NCI-H2171 treated with DMSO at 0.1 percent for 48 hours (cell line): Measurements from ENCODE around the gene CDC73.

ENCODE experiments used
- DNase-seq: peaks from one replicate; lab custom pipeline; 2025; lab: John Stamatoyannopoulos, UW

The CDC73 gene

DNA sequence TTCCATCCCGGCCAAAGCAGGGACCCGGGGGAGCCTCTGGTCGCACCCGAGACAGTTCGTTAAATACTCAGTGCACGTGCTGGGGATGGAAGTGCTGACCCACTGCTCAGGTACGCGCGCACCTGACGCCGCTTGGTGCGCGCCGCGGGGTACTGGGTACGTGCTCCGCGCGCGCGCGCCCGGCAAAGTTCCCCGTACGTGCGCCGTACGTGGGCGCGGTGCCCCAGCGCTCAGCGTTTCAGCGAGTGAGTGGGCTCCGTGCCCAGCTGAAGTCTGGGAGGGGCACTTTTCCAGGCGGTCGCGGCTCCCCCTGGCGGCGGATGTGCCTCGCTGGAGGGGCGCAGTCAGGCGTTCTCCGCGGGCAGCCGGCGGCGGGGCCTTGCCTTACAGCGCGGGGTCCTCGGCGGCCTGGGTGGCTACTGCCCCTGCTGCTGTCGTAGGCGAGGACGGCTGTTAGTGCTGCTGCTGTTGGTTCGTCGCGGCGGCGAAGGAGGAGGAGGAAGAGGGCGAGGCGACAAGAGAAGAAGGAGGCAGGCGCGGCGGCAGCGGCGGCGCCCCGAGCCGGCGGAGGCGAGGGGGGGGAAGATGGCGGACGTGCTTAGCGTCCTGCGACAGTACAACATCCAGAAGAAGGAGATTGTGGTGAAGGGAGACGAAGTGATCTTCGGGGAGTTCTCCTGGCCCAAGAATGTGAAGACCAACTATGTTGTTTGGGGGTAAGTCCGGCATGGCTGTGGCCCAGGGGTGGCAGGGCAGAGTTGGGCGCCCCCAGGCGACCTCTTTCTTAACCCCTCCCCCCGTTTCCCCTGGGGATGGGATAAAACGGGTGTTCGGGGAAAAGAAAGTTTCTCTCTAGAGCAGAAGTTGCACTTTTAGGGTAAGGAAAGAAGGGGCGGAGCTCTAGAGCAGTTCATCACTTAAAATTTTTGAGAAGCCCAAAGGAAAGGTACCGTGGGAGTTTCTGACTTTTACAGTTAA is at the start of gene CDC73:
Gene CDC73, plus strand, starts transcription at position 416 of the 978 bp plus-strand sequence. Its CDS starts 170 bp downstream, at position 586.
- DNase-seq, result peak; percentile 95

DNA sequence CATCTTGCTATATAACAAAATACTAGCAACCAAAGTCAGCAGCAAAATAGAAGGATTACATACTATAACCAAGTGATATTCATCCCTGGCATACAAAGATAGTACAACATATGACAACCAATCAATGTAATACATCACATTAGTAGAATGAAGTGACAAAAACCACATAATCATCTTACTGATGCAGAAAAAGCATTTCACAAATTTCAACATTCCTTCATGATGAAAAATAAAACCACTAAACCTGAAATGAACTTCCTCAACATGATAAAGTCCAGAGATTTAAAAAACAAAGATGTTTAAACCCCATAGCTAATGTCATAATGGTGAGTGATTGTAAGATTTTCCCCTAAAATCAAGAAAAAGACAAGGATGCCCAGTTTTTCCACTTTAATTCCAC is 43.8 kb upstream of the CDC73 start:
- DNase-seq, result no peak

DNA sequence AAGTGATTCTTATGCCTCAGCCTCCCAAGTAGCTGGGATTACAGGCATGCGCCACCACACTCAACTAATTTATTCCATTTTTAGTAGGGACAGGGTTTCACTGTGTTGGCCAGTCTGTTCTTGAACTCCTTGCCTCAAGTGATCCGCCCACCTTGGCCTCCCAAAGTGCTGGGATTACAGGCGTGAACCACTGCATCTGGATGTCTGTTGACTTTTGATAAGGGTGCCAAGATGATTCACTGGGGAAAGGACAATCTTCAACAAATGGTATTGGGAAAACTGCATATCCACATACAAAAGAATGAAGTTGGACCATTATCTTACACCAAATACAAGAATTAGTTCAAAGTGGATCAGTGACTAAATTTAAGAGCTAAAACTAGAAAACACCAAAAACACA is 42.6 kb upstream of the CDC73 start:
- no peak for DNase-seq

DNA sequence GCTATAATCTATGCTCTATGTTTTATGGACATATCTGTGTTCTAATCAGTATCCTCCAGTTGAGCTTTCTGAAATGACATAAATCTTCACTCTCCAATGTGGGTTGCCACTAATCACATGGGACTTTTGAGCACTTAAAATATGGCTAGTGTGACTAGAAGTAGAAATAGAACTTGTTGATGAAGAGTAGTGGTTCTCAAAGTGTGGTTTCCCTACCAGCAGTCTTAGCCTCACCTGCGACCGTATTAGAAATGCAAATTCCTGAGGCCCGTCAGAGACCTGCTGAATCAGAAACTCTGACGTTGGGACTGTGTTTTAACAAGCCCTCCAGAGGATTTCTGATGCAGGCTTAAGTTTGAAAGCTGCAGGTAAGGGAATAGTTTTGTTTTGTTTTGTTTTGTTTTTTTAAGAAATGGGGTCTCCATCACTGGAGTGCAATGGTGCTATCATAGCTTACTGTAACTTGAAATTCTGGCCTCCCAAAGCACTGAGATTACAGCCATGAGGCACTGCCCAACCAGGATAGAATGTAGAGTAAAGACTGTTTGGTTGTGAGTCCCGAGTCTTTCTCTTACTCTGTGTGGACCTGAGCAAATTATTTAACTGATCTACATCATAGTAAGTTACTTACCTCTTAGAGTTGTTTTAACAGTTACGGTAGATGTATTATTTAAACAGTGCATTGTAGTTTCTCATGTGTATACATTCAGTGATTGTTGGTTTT is 38.3 kb upstream of the CDC73 start:
- no peak for DNase-seq

DNA sequence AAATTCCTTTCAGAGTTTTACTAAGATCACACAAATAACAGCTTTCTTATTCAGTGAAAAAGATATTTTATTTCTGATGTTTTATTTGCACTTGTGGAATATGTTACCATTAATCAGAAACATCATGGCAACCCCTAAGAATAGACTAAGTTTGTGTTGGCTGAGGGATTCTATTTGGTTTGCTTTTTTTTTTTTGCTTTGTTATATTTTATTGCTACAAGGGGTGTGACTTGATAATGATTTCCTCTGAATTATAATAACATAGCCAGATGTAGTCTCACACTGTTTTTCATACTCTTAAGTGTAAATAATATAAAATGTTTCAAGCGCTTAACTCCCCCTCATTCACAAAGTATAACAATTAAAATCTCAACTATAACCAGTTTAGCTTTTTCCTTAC is 36.6 kb upstream of the CDC73 start:
- DNase-seq, result no peak

DNA sequence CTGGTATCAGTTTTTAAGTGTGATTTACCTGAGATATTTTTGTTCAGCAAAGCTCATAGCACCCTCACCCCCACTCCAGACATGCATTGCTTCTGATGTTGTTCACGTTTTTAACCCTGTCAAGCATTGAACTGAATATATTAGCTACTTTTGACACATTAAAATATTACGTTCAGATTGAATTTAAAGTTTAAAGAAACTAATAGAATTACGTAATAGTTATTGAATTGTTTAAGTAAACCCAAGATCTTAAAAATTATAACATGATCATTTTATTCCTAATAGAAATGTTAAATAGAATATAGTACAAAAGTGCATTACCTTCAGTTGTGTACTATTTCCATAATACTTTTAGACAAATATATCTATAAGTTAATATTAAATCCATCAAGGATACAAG is 35.5 kb upstream of the CDC73 start:
- DNase-seq, result no peak

DNA sequence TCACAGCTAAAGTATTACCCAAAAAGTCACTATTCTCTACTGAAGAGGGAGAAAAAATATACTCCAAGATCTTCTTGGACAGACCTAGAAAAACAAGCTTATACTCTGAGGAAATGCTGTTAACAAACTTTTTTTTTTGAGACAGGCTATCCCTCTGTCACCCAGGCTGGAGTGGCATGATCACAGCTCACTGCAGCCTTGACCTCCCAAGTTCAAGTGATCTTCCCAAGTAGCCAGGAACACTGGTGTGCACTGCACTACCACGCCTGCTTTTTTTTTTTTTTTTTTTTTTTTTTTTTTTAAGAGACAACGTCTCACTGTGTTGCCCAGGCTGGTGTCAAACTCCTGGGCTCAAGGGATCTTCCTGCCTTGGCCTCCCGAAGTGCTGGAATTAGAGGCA is 33.9 kb upstream of the CDC73 start:
- DNase-seq, result no peak

DNA sequence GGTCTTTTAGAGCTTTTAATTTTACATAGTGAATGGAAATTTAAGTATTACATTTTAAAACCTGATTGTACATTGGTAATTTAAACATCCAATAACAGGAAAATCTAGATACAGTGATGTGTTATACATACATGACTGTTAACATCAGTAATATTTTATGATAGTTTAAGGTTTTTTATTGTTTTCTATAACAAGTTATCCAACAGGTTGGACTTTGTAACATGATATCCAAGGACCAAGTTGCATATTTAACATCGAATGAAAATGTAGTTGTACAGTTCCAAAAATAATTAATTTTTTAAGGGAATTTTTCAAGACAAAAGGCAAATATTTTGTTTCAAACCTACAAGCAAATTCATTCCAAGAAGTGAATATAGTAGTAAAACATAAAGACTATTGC is 31.0 kb upstream of the CDC73 start:
- DNase-seq, result no peak

DNA sequence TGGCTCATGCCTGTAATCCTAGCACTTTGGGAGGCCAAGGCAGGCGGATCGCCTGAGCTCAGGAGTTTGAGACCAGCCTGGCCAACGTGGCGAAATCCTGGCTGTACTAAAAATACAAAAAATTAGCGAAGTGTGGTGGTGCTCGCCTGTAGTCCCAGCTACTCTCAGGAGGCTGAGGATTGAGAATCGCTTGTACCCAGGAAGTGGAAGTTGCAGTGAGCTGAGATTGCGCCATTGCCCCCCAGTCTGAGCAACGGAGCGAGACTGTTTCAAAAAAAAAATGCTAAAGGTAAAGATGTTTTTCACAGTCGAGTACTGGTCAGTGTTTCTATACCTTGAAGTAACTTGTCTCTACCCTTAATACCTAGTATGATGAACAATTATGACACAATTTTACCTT is 27.7 kb upstream of the CDC73 start:
- no peak for DNase-seq

DNA sequence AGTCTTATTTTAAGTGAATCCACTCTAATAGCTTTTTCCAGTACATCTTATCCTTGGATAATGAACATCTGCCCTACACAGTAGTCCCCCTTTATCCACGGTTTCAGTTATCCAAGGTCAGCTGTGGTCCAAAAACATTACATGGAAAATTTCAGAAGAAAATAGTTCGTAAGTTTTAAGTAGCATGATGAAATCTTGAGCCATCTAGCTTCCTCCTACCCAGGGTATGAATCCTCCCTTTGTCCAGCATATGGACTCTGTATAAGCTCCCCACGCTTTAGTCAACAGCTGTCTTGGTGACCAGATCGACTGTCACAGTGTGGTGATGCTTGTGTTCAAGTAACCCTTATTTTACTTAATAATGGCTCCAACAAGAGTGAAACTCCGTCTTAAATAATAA is 19.2 kb upstream of the CDC73 start:
- no peak for DNase-seq

DNA sequence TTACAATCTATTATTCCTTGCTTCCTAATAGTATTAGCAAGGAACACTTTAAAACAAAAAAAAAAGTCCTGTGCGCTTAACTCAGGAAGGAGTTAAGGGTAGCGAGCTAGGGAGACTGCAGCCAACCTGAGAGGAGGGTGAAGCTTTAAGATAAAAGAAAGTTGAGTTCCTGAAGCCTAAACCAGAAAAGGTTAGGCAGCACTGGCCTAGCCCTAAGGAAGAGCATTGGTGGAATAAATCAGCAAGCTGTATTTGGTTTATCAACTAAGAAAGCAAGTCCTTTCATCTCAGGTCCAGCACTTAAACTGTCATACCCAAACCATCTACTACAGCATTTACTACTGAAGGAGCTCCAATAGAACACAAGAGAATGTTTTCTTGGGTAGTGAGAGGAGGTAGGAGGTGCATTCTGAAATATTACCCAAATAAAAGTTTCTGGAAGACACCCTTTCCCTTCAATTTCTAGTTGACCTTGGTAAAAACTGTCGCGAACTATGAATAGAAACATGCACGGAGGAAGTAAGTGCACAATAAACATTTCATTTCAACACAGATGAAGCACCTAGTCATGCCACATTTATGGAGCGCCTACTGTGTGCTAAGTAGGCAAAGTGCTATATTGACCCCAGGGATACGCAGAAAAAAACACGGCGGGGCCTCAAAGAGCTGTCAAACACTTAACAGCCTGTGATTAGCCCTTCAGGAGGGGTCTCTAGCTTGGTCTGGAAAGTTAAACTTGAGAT is 17.9 kb upstream of the CDC73 start:
- no peak for DNase-seq

DNA sequence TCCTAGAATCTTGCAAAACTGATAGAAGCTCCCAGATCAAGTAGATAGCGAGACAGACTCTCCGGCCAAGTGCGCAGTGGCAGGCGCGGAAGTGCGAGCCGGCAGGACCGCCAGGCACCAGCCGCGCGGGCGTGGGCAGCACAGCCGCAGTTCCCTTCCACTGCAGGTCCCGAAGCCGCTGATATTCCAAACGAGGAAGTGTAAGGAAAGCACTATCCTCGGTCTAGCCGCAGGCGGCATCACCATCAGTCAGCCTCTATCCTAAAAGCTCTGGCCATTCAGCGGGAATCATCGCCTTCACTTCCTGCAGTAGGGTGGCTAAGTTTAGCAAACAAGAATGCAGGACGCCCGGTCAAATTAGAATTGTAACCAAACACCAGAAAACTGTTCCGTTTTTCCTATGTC is 17.3 kb upstream of the CDC73 start:
- DNase-seq, result no peak

DNA sequence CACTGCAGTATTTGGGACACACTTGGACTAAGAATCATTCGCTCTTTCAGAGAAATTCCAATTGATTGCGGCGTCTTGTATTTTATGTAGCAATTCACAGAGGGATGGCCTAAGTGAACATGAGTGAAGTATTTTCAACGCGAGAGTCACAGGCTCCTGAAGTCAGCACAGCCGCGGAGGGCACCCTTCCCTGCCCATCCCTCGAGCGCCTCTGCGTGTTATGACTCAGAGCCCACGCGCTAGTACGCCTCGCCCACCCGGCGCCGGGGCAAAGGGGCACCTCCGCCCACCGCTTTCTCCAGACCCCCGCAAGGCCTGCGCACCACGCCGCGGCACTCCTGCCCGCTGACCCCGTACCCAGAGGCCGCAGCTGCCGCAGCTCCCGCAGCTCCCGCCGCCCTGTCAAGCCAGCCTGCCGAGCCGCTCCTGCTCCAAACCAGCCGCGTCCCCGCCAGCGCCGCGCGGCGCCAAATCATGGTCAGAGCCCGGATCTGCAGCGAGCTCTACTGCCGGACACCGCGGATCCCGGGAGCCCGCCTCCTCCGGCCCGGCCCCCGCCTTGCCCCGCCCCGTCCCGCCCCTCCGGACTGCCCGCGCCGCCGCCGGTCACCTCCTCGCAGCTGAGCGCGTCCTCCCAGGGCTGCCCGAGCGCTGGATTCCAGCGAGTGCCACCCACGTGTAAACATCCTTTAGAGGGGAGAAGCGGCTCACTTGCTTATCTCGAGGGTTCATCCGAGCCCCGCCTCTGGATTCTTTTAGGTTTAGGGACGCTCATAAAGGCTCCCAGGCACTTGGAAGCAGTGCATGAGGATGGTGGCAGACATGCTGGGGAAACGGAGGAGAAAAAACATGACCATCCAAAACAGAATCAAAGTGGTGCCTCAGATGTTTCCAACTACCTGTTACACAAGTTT is 16.7 kb upstream of the CDC73 start, which contains the start of gene GLRX2:
Gene GLRX2, minus strand, starts transcription at position 508 of the 914 bp plus-strand sequence. Its CDS starts 32 bp downstream, at position 476.
- peak; percentile 69 for DNase-seq

DNA sequence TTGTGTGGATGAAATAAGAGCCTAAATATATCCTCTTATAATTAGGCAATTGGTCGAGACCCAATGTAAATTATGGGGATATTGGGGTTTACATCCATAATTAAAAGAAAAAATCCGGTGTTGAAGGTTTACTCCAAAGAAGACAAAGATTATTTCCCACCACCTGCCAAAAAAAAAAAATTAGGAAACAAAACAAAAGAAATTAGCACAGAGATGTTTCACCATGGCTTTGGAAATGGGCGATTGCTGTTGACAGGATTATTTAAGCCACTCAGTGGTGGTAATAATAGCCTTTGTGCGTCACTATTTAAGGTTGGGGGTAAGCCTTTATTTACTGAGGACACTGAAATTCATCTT is 16.0 kb upstream of the CDC73 start:
- no peak for DNase-seq

DNA sequence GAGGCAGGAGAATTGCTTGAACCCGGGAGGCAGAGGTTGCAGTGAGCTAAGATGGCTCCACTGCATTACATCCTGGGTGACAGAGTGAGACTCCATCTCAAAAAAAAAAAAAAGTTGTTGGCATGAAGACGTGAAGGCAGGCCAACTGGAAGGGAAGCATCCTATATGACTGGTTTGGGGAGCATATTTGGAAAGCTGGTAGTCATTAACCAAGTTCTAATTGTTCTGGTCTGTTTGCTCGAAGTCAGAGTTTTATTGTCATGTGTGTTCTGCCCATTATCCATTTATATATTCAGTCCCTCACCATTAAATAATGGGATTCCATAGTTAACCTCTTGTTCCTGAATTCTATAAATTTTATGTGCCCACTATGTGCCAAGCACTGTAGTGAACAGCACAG is 13.4 kb upstream of the CDC73 start:
- no peak for DNase-seq

DNA sequence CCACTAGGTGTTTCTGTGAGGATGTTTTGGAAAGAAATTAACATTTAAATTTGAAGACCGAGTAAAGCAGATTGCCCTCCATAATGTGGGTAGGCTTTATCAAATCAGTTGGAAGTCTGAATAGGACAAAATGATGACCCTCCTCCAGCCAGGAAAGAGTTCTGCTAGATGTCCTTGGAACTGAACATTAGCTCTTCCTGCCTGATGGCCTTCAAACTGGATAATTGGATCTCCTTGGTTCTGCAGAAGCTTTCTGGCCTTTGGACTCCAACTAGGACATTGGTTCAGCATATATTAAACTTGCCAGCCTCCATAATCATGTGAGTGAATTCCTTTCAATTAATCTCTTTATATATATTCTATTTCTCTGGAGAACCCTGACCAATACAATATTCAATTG is 12.2 kb upstream of the CDC73 start:
- no peak for DNase-seq

DNA sequence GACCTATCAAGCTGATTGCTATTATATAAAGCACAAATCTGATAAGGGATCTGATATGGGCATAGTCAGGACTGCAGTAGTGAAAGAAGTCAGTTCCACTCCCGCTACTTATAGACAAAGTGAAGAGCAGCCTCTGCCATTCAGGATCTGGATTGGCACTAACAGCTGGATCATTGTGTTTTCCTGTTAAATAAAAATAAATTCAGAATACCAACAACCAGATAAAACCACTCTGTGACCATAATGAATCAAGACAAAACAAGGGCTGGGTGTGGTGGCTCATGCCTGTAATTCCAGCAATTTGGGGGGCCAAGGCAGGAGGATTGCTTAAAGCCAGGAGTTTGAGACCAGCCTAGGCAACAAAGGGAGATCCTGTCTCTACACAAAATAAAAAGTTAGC is 11.6 kb upstream of the CDC73 start:
- DNase-seq, result no peak

DNA sequence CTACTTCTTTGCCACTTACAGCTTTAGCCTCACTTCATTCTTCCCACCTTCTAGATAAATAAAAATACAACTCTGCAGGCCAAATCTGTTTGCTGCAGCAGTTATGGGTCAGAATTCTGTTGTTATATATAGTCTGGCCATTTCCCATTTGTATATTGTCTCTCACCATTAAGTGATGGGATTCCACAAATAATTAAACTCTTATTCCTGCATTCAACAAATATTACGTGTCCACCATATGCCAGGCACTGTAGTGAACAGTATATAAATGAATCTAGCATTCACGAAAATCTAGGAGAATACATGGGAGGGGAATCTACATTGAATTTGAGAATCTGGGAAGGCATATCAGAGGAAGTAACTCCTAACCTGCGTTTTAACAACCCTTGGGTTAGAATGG is 11.0 kb upstream of the CDC73 start:
- DNase-seq, result no peak

DNA sequence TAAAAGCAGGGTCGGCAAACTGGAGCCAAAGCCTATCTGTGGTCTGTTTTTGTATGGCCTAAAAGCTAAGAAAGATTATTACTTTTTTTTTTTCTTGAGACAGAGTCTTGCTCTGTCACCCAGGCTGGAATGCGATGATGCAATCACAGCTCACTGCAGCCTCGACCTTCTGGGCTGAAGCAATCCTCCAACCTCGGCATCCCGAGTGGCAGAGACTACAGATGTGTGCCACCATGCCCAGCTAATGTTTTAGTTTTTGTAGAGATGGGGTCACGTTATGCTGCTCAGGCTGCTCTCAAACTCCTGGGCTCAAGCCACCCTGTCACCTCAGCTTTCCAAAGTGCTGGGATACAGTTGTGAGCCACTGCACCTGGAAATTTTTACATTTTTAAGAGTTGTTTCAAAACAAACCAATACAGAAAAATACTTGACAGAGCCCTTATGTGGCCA is 10.2 kb upstream of the CDC73 start:
- no peak for DNase-seq

DNA sequence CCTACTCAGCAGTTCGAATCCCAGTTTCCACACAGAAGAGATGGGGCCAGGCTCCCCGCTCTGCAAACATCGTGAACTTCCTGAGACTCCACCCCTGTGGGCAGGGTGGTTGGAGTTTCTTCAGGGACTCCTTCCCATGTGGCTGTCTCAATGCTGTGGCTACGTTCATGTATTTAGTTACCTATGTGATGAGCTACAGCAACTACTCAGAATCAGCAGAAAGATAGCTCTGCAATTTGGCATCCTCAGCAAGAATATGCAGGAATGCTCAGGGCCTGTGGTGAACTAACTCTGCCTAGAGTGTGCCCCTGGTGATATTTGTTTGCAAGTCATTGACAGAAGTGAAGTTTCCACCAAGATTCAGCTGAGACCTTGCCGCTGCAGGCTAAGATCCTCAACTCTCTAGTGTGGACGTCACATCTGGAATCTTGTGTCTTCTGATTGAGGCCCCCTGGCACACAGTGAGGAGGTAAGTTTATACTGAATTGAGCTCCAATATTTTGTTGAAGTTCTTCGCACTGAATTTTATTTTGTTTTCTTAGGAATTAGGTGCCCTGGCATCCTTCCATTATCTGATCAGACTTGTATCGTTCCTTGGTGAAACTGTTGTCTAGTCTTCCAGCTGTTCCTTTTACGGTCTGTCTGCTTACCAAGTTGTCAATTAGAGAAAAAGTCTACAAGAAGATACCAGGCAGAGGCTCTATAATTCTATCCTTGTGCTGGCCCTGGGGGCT is 8.4 kb upstream of the CDC73 start:
- no peak for DNase-seq

DNA sequence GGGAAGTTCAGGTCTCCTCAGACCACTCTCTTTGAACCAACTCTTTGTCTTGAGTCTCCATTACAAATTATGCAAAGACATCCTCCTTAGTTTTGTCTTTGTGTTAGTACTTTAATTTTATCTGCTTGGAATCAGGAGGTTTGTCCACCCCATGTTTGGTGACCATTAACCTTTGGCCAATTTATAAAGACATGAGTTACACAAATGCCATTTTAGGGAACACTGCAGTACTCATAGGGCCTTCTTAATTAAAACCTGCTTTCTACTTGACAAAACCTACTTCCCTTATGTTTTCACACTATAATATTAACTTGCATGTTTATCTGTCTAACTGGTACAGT is 7.9 kb upstream of the CDC73 start:
- no peak for DNase-seq
